Activated CD4-positive, alpha-beta memory T cell treated with anti-CD3 and anti-CD28 coated beads for 36 hours (primary cell): ENCODE results near the gene CUZD1. TPM values are rescaled to one million over a fixed set of nuclear protein-coding genes. Genes with fewer than 3 reads are reported as not detected.

Experiments
- total RNA-seq, 2 experiments: library from RNA; stranded (reverse); gene quantifications; one replicate each; pipeline ENCODE4 v1.2.3, GENCODE V29; 2021

The CUZD1 gene
- total RNA-seq, 2 experiments from 2014 or later = 1.0 to 1.4 TPM

Other genes with a start within 250 kb of the CUZD1 start
- not detected for gene C10orf120, start 146.0 kb downstream of the CUZD1 start, total RNA-seq
- gene FAM24B, start 33.7 kb upstream of the CUZD1 start, total RNA-seq = 1 to 10 TPM; 7.2 to 8.1 TPM
- not detected for gene FAM24A, start 64.8 kb upstream of the CUZD1 start, total RNA-seq
- 1 to 10 TPM; 8.3 to 9.2 TPM for gene C10orf88, start 108.4 kb upstream of the CUZD1 start, total RNA-seq
- 1 to 10 TPM; 3.2 to 3.4 TPM for gene PSTK, start 134.5 kb upstream of the CUZD1 start, total RNA-seq
- gene IKZF5, start 162.9 kb upstream of the CUZD1 start, total RNA-seq = 10 to 100 TPM; 14.5 to 14.8 TPM
- 10 to 100 TPM; 22.1 to 25.1 TPM for gene ACADSB, start 163.1 kb upstream of the CUZD1 start, total RNA-seq